OCI-LY3 (cell line): Measurements from ENCODE around the gene RBM48.

ENCODE experiments used
- CTCF ChIP-seq: fragments of 200-600, 300-600 bp; sonication (generic); IDR thresholded peaks from 2 replicates; pipeline ENCODE4 v1.5.1; 2014; ENCODE audit warnings: antibody characterized with exemption, low read length, low read depth
- EZH2phosphoT487 ChIP-seq: fragments of 200-600 bp; shearing (Covaris generic); IDR thresholded peaks from 2 replicates; pipeline ENCODE4 v1.6.1; 2018; ENCODE audit warnings: antibody characterized with exemption, mixed run types, low read depth

GRCh38 chr7:92503767-92504166, 24.8 kb upstream of the RBM48 start:
- TF ChIP-seq CTCF (no peak), EZH2phosphoT487 (no peak)
